Measurements from ENCODE around the gene CTTNBP2NL.

Gene CTTNBP2NL

DNA sequence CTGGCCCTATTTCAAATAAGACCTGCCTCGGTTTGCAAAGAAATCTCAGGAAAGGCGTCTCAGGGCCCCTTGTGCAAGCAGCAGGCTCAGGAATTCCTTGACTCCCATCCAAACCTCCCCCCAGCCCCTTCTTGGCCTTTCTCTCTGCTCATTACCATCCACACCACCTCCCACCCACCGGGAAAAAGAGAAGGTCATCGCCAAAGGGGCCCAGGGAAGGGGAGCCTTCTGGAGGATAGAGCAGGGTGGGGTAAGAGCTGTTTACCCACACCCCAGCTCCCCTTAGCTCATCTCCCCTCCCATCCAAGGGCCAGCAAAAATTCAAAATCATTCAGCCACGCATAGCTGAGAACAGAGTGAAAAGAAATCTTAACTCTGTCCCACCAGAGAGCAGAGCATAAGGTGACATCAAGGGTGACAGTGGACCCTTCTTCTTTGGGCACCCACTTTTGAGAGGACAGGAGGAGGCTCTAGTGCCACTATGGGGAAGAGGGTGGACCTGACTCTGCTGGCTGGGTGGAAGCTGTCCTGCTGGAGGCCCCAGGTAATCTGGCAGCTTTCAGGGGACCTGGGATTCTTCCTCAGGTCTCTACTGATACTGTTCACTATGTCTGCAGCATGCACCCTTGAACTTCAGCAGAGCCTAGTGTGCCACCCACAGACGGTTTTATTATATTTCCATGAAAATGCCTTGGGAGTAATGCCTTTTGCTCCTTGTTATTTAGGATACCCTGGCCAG, 108.8 kb downstream of the CTTNBP2NL start:
- no peak for TF ChIP-seq ZNF274 (IDR thresholded peaks at IDR 0.05; ENCODE audit: low read depth, low read length)
- no peak for TF ChIP-seq YY1 (IDR thresholded peaks at IDR 0.05; ENCODE audit: insufficient read depth, insufficient read length)
- no peak for TF ChIP-seq SUZ12 (IDR thresholded peaks at IDR 0.05; ENCODE audit: extremely low read depth, insufficient read depth, insufficient read length)
- peaks cover 21% of the 10 kb centered on the region for H3K4me1 ChIP-seq (ENCODE audit: insufficient read depth, insufficient read length)
- peaks cover 95% of the 10 kb centered on the region for H3K27me3 ChIP-seq (ENCODE audit: insufficient read depth, insufficient read length)
- no peaks in the 10 kb centered on the region for H3K9me3 ChIP-seq (ENCODE audit: insufficient read depth, low read length)
- H3K4me3 ChIP-seq (ENCODE audit: insufficient read length, low read depth), result no peak overlapping the region
- DNase-seq (ENCODE audit: low read depth, low spot score), result no peak
- H3K9ac ChIP-seq (ENCODE audit: insufficient read length, low read depth), result no peak overlapping the region
- H3K36me3 ChIP-seq (ENCODE audit: insufficient read depth, insufficient read length, low read length), result no peaks in the 10 kb centered on the region

DNA sequence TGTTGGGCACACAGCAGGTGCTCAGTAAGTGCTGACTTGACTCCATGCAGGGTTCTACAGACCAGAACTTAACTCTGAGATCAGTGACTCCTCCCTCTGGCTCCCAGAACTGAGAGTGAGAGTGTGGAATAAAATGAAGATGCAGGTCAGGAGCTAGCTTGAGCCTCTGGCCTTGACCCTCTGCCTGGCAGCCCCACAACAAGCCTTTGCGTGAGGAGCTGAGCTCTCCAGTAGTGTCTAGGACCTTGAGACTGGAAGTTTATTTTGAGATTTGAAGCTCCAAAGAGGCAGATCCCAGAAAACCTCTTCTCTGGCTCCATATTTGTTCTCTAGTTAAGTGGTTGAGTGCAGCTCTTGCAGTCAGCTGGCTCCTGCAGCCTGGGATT, 109.4 kb downstream of the CTTNBP2NL start:
- no peaks in the 10 kb centered on the region for H3K36me3 ChIP-seq (ENCODE audit: insufficient read depth, insufficient read length, low read length)
- H3K4me3 ChIP-seq (ENCODE audit: insufficient read length, low read depth), result no peak overlapping the region
- H3K27me3 ChIP-seq (ENCODE audit: insufficient read depth, insufficient read length), result peaks cover 95% of the 10 kb centered on the region
- no peaks in the 10 kb centered on the region for H3K9me3 ChIP-seq (ENCODE audit: insufficient read depth, low read length)
- TF ChIP-seq YY1 (IDR thresholded peaks at IDR 0.05; ENCODE audit: insufficient read depth, insufficient read length) (no peak), ZNF274 (IDR thresholded peaks at IDR 0.05; ENCODE audit: low read depth, low read length) (no peak)
- H3K4me1 ChIP-seq (ENCODE audit: insufficient read depth, insufficient read length), result peaks cover 25% of the 10 kb centered on the region
- DNase-seq (ENCODE audit: low read depth, low spot score), result no peak
- H3K9ac ChIP-seq (ENCODE audit: insufficient read length, low read depth), result no peak overlapping the region

DNA sequence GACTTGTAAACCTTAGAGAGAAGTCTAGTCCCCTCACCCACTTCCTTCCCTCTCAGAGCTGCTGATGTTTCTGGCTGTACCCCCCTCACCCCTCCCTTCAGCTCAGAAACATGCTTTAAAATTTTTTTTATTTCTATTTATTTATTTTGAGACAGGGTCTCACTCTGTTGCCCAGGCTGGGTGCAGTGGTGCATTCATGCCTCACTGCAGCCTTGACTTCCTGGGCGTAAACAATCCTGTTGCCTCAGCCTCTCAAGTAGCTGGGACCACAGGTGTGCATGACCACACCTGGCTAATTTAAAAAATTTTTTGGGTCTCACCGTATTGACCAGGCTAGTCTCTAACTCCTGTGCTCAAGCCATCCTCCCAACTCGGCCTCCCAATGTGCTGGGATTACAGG, 109.9 kb downstream of the CTTNBP2NL start:
- DNase-seq (ENCODE audit: low read depth, low spot score), result no peak
- peaks cover 95% of the 10 kb centered on the region for H3K27me3 ChIP-seq (ENCODE audit: insufficient read depth, insufficient read length)
- H3K9ac ChIP-seq (ENCODE audit: insufficient read length, low read depth), result no peak overlapping the region
- TF ChIP-seq ZNF274 (IDR thresholded peaks at IDR 0.05; ENCODE audit: low read depth, low read length) (no peak), YY1 (IDR thresholded peaks at IDR 0.05; ENCODE audit: insufficient read depth, insufficient read length) (no peak), SUZ12 (IDR thresholded peaks at IDR 0.05; ENCODE audit: extremely low read depth, insufficient read depth, insufficient read length) (no peak)
- H3K36me3 ChIP-seq (ENCODE audit: insufficient read depth, insufficient read length, low read length), result no peaks in the 10 kb centered on the region
- peaks cover 26% of the 10 kb centered on the region for H3K4me1 ChIP-seq (ENCODE audit: insufficient read depth, insufficient read length)
- H3K4me3 ChIP-seq (ENCODE audit: insufficient read length, low read depth), result no peak overlapping the region
- H3K9me3 ChIP-seq (ENCODE audit: insufficient read depth, low read length), result no peaks in the 10 kb centered on the region

DNA sequence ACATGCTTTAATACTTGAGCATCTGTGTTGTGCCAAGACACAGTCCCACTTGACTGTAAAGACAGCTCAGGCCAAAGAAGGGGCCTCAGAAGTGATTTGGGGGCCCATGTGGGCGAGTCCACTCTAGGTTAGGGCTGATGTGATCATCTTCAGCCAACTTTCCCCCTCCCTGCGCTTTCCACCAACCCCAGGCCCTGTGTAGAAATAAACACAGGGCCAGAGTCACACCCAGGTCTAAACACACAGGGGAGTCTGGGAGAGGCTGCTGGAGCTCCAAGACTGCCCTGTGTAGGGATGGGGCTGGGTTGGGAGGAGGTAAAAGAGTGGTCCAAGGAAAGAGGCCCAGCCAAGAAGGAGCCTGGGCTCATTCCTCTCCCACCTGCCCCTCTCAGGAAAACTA, 110.3 kb downstream of the CTTNBP2NL start:
- Histone ChIP-seq H3K4me1 (ENCODE audit: insufficient read depth, insufficient read length) (peaks cover 26% of the 10 kb centered on the region), H3K4me3 (ENCODE audit: insufficient read length, low read depth) (no peak overlapping the region), H3K9ac (ENCODE audit: insufficient read length, low read depth) (no peak overlapping the region), H3K9me3 (ENCODE audit: insufficient read depth, low read length) (no peaks in the 10 kb centered on the region), H3K27me3 (ENCODE audit: insufficient read depth, insufficient read length) (peaks cover 95% of the 10 kb centered on the region), H3K36me3 (ENCODE audit: insufficient read depth, insufficient read length, low read length) (no peaks in the 10 kb centered on the region)
- DNase-seq (ENCODE audit: low read depth, low spot score), result no peak
- TF ChIP-seq ZNF274 (IDR thresholded peaks at IDR 0.05; ENCODE audit: low read depth, low read length) (no peak), SUZ12 (IDR thresholded peaks at IDR 0.05; ENCODE audit: extremely low read depth, insufficient read depth, insufficient read length) (no peak), YY1 (IDR thresholded peaks at IDR 0.05; ENCODE audit: insufficient read depth, insufficient read length) (no peak)

DNA sequence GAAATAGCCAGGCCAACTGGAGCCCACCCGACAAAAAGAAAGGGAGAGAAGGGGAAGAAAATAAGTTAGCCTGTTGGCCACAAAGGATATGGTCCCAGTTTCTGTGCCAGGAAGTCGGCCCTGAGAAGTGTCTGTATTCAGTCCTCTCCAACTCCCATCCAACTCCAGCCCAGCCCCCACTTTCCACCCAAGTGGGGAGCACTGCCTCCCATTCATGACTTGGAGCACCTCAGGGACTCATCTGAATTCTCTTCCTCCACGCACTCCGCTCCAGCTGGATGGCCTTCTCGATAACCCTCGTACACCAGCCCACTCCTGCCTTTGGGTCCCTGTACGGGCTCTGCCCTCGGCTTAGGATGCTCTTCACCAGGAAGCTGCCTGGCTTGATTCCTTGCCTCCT, 110.7 kb downstream of the CTTNBP2NL start:
- Histone ChIP-seq H3K36me3 (ENCODE audit: insufficient read depth, insufficient read length, low read length) (no peaks in the 10 kb centered on the region), H3K27me3 (ENCODE audit: insufficient read depth, insufficient read length) (peaks cover 95% of the 10 kb centered on the region), H3K4me1 (ENCODE audit: insufficient read depth, insufficient read length) (peaks cover 26% of the 10 kb centered on the region), H3K9me3 (ENCODE audit: insufficient read depth, low read length) (no peaks in the 10 kb centered on the region), H3K9ac (ENCODE audit: insufficient read length, low read depth) (no peak overlapping the region), H3K4me3 (ENCODE audit: insufficient read length, low read depth) (no peak overlapping the region)
- TF ChIP-seq YY1 (IDR thresholded peaks at IDR 0.05; ENCODE audit: insufficient read depth, insufficient read length) (no peak), ZNF274 (IDR thresholded peaks at IDR 0.05; ENCODE audit: low read depth, low read length) (no peak), SUZ12 (IDR thresholded peaks at IDR 0.05; ENCODE audit: extremely low read depth, insufficient read depth, insufficient read length) (no peak)
- no peak for DNase-seq (ENCODE audit: low read depth, low spot score)

DNA sequence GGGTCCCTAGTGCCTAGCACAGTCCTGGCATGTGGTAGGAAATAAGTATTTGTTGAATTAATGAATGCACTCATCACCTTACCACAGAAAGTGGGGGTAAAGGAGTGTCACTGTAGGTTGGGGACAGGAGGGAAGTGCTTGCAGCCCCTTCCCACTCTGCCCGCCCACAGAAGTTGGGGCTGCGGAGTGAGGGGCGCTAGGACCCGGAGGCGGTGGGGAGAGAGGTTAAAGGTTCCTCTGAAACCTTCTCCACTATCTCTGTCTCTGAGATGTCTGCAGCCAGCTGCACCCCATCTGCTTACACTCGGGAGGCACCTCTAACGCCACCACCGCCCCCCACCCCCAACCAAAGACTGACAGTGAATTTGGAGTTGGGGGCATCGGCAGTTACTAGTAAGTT, 111.3 kb downstream of the CTTNBP2NL start:
- Histone ChIP-seq H3K4me3 (ENCODE audit: insufficient read length, low read depth) (no peak overlapping the region), H3K9me3 (ENCODE audit: insufficient read depth, low read length) (no peaks in the 10 kb centered on the region), H3K4me1 (ENCODE audit: insufficient read depth, insufficient read length) (peaks cover 26% of the 10 kb centered on the region), H3K36me3 (ENCODE audit: insufficient read depth, insufficient read length, low read length) (no peaks in the 10 kb centered on the region), H3K27me3 (ENCODE audit: insufficient read depth, insufficient read length) (peaks cover 92% of the 10 kb centered on the region), H3K9ac (ENCODE audit: insufficient read length, low read depth) (no peak overlapping the region)
- no peak for DNase-seq (ENCODE audit: low read depth, low spot score)
- no peak for TF ChIP-seq ZNF274 (IDR thresholded peaks at IDR 0.05; ENCODE audit: low read depth, low read length)
- TF ChIP-seq SUZ12 (IDR thresholded peaks at IDR 0.05; ENCODE audit: extremely low read depth, insufficient read depth, insufficient read length), result no peak
- TF ChIP-seq YY1 (IDR thresholded peaks at IDR 0.05; ENCODE audit: insufficient read depth, insufficient read length), result no peak

DNA sequence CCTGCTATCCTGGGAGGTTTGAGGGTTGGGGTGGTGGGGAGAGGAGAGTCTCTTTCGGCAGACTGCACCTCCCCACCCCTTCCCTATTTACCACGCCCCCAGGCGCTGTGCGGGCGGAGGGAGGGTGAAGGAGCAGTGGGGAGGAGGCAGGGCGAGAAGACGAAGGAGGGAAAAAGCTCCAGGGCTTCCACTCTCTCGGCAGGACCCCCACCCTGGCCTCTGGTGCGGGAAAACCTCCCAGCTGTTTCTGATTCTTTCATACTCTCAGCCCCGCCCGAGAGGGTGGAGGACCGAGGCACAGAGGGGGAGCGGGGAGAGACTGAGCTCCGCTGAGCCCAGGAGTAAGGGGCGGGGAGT, 111.9 kb downstream of the CTTNBP2NL start:
- DNase-seq (ENCODE audit: low read depth, low spot score), result no peak
- TF ChIP-seq SUZ12 (IDR thresholded peaks at IDR 0.05; ENCODE audit: extremely low read depth, insufficient read depth, insufficient read length) (no peak), YY1 (IDR thresholded peaks at IDR 0.05; ENCODE audit: insufficient read depth, insufficient read length) (no peak), ZNF274 (IDR thresholded peaks at IDR 0.05; ENCODE audit: low read depth, low read length) (no peak)
- Histone ChIP-seq H3K4me1 (ENCODE audit: insufficient read depth, insufficient read length) (peaks cover 23% of the 10 kb centered on the region), H3K27me3 (ENCODE audit: insufficient read depth, insufficient read length) (peaks cover 87% of the 10 kb centered on the region), H3K36me3 (ENCODE audit: insufficient read depth, insufficient read length, low read length) (no peaks in the 10 kb centered on the region), H3K4me3 (ENCODE audit: insufficient read length, low read depth) (peak overlapping the region; percentile 75), H3K9ac (ENCODE audit: insufficient read length, low read depth) (peak overlapping the region; percentile 72), H3K9me3 (ENCODE audit: insufficient read depth, low read length) (no peaks in the 10 kb centered on the region)
